Psoas muscle (tissue), 8 donors: Measurements from ENCODE around the gene KANK2. TPM values are rescaled to one million over a fixed set of nuclear protein-coding genes. Genes with fewer than 3 reads are reported as not detected.
"Not testable (repeated sequence)": the region's sequence is repeated elsewhere in the genome, so short reads cannot be mapped to it uniquely, and the experiment has no call there.

ENCODE experiments used
- ATAC-seq, 4 donors: fragments of 200-7000 bp; cut with Tn5 transposase; one replicate each; pipeline ENCODE4 v1.9.1; 2020; ENCODE audit warnings: moderate library complexity in 3 of 4, mild to moderate bottlenecking in 2 of 4
- DNase-seq, 2 donors: peaks; one replicate each; pipeline ENCODE4 v3.0.0-alpha.2; 2020
- H3K27ac ChIP-seq: fragments of 200-600 bp; one replicate; pipeline ENCODE4 v1.8.0; 2022
- H3K27me3 ChIP-seq, 3 donors: fragments of 200-600 bp in 1 of 3; one replicate each; pipeline versions ENCODE4 v1.6.1 to v1.8.0; 2013 to 2022; ENCODE audit warnings: low read length in 2 of 3, mild to moderate bottlenecking in 2 of 3, moderate library complexity in 1 of 3; ENCODE audit not compliant: insufficient read depth in 3 of 3
- H3K36me3 ChIP-seq, 2 donors: fragments of 200-600 bp in 1 of 2; one replicate each; pipeline versions ENCODE4 v1.6.1 to v1.8.0; 2013 to 2022; ENCODE audit warnings: low read depth in 1 of 2, mild to moderate bottlenecking in 1 of 2, moderate library complexity in 1 of 2; ENCODE audit not compliant: insufficient read depth in 1 of 2
- H3K4me1 ChIP-seq: fragments of 200-600 bp; one replicate; pipeline ENCODE4 v1.8.0; 2022
- H3K4me3 ChIP-seq: fragments of 200-600 bp; one replicate; pipeline ENCODE4 v1.8.0; 2022; ENCODE audit warnings: mild to moderate bottlenecking
- H3K9me3 ChIP-seq: fragments of 200-600 bp; one replicate; pipeline ENCODE4 v1.8.0; 2022
- CTCF ChIP-seq: fragments of 200-600 bp; IDR thresholded peaks from one replicate; pipeline ENCODE4 v1.8.0; 2022; ENCODE audit warnings: antibody characterized with exemption
- WGBS, 3 donors: extraction: QIAGEN DNeasy Blood & Tissue Kit; methylation state at CpG; one replicate each; pipeline versions ENCODE4 v1.1.6 to v1.1.7; 2013; 5-methylcytosine and 5-hydroxymethylcytosine counted together
- intact Hi-C, 2 donors: fragments of 100-400 bp; cut with DNase I; formaldehyde crosslinking; loops; one replicate each; pipeline versions ENCODE4 v1.11.0 to v1.14.2; 2022
- polyA plus RNA-seq, 3 donors: library from polyadenylated mRNA; stranded (reverse); fragments of 200-250 nt; gene quantifications; one replicate each; pipeline ENCODE4 v1.2.3, GENCODE V29; 2013
- total RNA-seq, 4 donors: library from RNA; stranded (reverse); fragmentation: NEBNext Ultra II Directional in 2 of 4; extraction: Animal tissue kit (Norgen Biotek cat#: 25700) in 2 of 4; gene quantifications; one replicate each; pipeline versions ENCODE4 v1.2.1 to v1.2.4, GENCODE V29; 2021 to 2023
- donor health status: healthy with polysubstance abuse.
- donor health status: DM: no; HTN: no; CAD: no; lungs with moderate emphysema.
- donor health status: Bipolar disorder and iron deficiency.
- donor health status: healthy.
- donor health status: DM: yes; HTN: yes; CAD: no.
- donor health status: DM: no; HTN: no; CAD: no.
- donor health status: DM: no; HTN: no; CAD: no.
- donor health status: DM: yes; HTN: yes; CAD: no.

KANK2 gene
- total and polyA plus RNA-seq, 7 donors, result 23.7 to 103 (median 44.0) TPM

- Histone ChIP-seq H3K27me3 (no peaks in the 10 kb centered on the region), H3K4me1 (peaks cover 16% of the 10 kb centered on the region), H3K27ac (peak overlapping the region; percentile 71), H3K4me3 (peak overlapping the region; percentile 22), H3K9me3 (peaks cover 4% of the 10 kb centered on the region), H3K36me3 (peaks cover 0 to 54% of the 10 kb centered on the region in 2 donors)
- intact Hi-C loops, result no loop called here
- peak; percentile 85 to 89 for DNase-seq
- 30 to 51% (median 32%) methylated on average over 17 of the region's 17 CpGs for WGBS, 3 donors
- TF ChIP-seq CTCF, result no peak
- ATAC-seq, result peak; percentile 32 to 72 (median 56)
Observed at GRCh38 chr19:11164879-11165406, 32.4 kb downstream of the KANK2 start.

GRCh38 chr19:11164296-11164695, 33.0 kb downstream of the KANK2 start:
- intact Hi-C loops, result no loop called here
- Histone ChIP-seq H3K4me3 (peak overlapping the region; percentile 22), H3K27me3 (no peaks in the 10 kb centered on the region), H3K4me1 (peaks cover 20% of the 10 kb centered on the region), H3K36me3 (peaks cover 0 to 47% of the 10 kb centered on the region in 2 donors), H3K9me3 (peaks cover 4% of the 10 kb centered on the region), H3K27ac (peak overlapping the region; percentile 71)
- WGBS, 3 donors, result 62 to 75% (median 72%) methylated on average over 11 of the region's 11 CpGs
- no peak for DNase-seq
- no peak for ATAC-seq
- no peak for TF ChIP-seq CTCF

- ATAC-seq, H3K36me3 ChIP-seq, DNase-seq, H3K9me3 ChIP-seq, H3K27me3 ChIP-seq, intact Hi-C loops, H3K4me3 ChIP-seq: not testable (repeated sequence)
- WGBS, 3 donors, result 99 to 100% (median 100%) methylated on average over 2 of the region's 2 CpGs
- H3K27ac ChIP-seq, result peak overlapping the region; percentile 34
- peaks cover 26% of the 10 kb centered on the region for H3K4me1 ChIP-seq
Observed at GRCh38 chr19:11160440-11160768, 36.9 kb downstream of the KANK2 start.

GRCh38 chr19:11159598-11160439, 37.5 kb downstream of the KANK2 start:
- Histone ChIP-seq H3K4me1 (peaks cover 29% of the 10 kb centered on the region), H3K36me3 (peaks cover 0 to 7% of the 10 kb centered on the region in 2 donors), H3K9me3 (peaks cover 4% of the 10 kb centered on the region), H3K27me3 (no peaks in the 10 kb centered on the region), H3K4me3 (no peak overlapping the region), H3K27ac (peak overlapping the region; percentile 34)
- peak; percentile 71 to 73 for DNase-seq
- WGBS, 3 donors, result 60 to 64% (median 62%) methylated on average over 16 of the region's 16 CpGs
- ATAC-seq, result peak in 1 of 4 donors; percentile 2
- intact Hi-C loops, result no loop called here
- TF ChIP-seq CTCF, result no peak

GRCh38 chr19:11155373-11156120, 41.8 kb downstream of the KANK2 start, which contains the start of gene SPC24:
TSS of gene SPC24 (minus strand) at chr19:11155782. CDS start at chr19:11155776, 6 bp downstream.
- DNase-seq (peak; percentile 93 to 97), ATAC-seq (peak; percentile 86 to 94 (median 91))
- Histone ChIP-seq H3K4me3 (peak within 1 kb of the TSS; percentile 69), H3K4me1 (peaks cover 37% of the 10 kb centered on the region), H3K9me3 (peaks cover 2% of the 10 kb centered on the region), H3K27me3 (no peaks in the 10 kb centered on the region), H3K36me3 (no peaks in the 10 kb centered on the region), H3K27ac (peak within 1 kb of the TSS; percentile 66)
- intact Hi-C loops, result no loop called here
- 1% methylated on average over 44 to 50 of the region's 50 CpGs for WGBS, 3 donors
- TF ChIP-seq CTCF, result no peak
